Heart right ventricle (tissue), 16 donors: ENCODE data around the gene MAP3K5. TPM values are rescaled to one million over a fixed set of nuclear protein-coding genes. Genes with fewer than 3 reads are reported as not detected.

ENCODE experiments used
- ATAC-seq, 8 donors: fragments of 200-7000 bp; cut with Tn5 transposase; one replicate each; pipeline ENCODE4 v1.9.1; 2020; ENCODE audit warnings: mild to moderate bottlenecking in 8 of 8, moderate library complexity in 8 of 8, moderate number of reproducible peaks in 1 of 8
- DNase-seq, 2 donors: peaks; one replicate each; pipeline ENCODE4 v3.0.0-alpha.2; 2020
- H3K27ac ChIP-seq, 10 donors: fragments of 200-600 bp; sonication (generic) in 2 of 10; one replicate each; pipeline versions ENCODE4 v1.5.0 to v1.8.0; 2020 to 2022; ENCODE audit warnings: mild to moderate bottlenecking in 3 of 10
- H3K27me3 ChIP-seq, 7 donors: fragments of 200-600 bp; one replicate each; pipeline ENCODE4 v1.8.0; 2021 to 2022; ENCODE audit warnings: mild to moderate bottlenecking in 2 of 7
- H3K36me3 ChIP-seq, 9 donors: fragments of 200-600 bp; sonication (generic) in 1 of 9; one replicate each; pipeline versions ENCODE4 v1.5.0 to v1.8.0; 2020 to 2022; ENCODE audit warnings: mild to moderate bottlenecking in 2 of 9
- H3K4me1 ChIP-seq, 9 donors: fragments of 200-600 bp; sonication (generic) in 1 of 9; one replicate each; pipeline versions ENCODE4 v1.5.0 to v1.8.0; 2020 to 2022; ENCODE audit warnings: mild to moderate bottlenecking in 4 of 9
- H3K4me3 ChIP-seq, 10 donors: fragments of 200-600 bp; sonication (generic) in 2 of 10; one replicate each; pipeline versions ENCODE4 v1.5.0 to v1.8.0; 2020 to 2022; ENCODE audit warnings: mild to moderate bottlenecking in 7 of 10, moderate library complexity in 2 of 10
- H3K9me3 ChIP-seq, 11 donors: fragments of 200-600 bp in 10 of 11; sonication (generic) in 2 of 11; one replicate each; pipeline versions ENCODE4 v1.5.0 to v1.8.0; 2013 to 2022; ENCODE audit warnings: mild to moderate bottlenecking in 2 of 11, control low read depth in 1 of 11, moderate library complexity in 1 of 11
- CTCF ChIP-seq, 9 donors: fragments of 200-600 bp; sonication (generic) in 2 of 9; IDR thresholded peaks; one replicate each; pipeline versions ENCODE4 v1.5.0 to v1.8.0; 2021 to 2022; ENCODE audit warnings: antibody characterized with exemption in 9 of 9, mild to moderate bottlenecking in 5 of 9, moderate library complexity in 1 of 9
- WGBS, 2 donors: extraction: QIAGEN DNeasy Blood & Tissue Kit; methylation state at CpG; one replicate each; pipeline ENCODE4 v1.1.7; 2013; ENCODE audit warnings: inconsistent platforms in 1 of 2; 5-methylcytosine and 5-hydroxymethylcytosine counted together
- intact Hi-C, 10 donors: fragments of 100-400 bp; cut with DNase I; formaldehyde crosslinking; loops; one replicate each; pipeline versions ENCODE4 v1.11.1 to v1.14.2; 2022
- polyA plus RNA-seq, 2 donors: library from polyadenylated mRNA; stranded (reverse); fragments of 200-250 nt; gene quantifications; one replicate each; pipeline ENCODE4 v1.2.3, GENCODE V29; 2013
- total RNA-seq, 10 donors: library from RNA; stranded (reverse); fragmentation: NEBNext Ultra II Directional in 3 of 10; extraction: Animal tissue kit (Norgen Biotek cat#: 25700) in 3 of 10; gene quantifications; one replicate each; pipeline versions ENCODE4 v1.2.1 to v1.2.4, GENCODE V29; 2021 to 2023
- donor health status: Arrhythmogenic right ventricular cardiomyopathy.
- donor health status: ischemic (EF 13 %, LVEDD 7.1; RV severe dilation, severe dysfunction).
- donor health status: healthy with polysubstance abuse.
- donor health status: DM: no; HTN: yes; CAD: no.
- donor health status: DM: no; HTN: no; CAD: no.
- donor health status: ischemic (EF 25% LVEDD 6.9; RV normal size, moderate dysfunction).
- donor health status: ischemic (EF 25% LVEDD 5.7; RV mildly dilated, moderate dysfunction).
- donor health status: healthy.
- donor health status: DM: yes; HTN: yes; CAD: no.
- donor health status: Ischemic cardiomyopathy.
- donor health status: ischemic (EF 35%, LVEDD 5.7; RV mildly dilated, moderate dysfunction).
- donor health status: nonischemic (EF 11% LVEDD 7.7; RV severe dilation, severe dysfunction).
- donor health status: DM: yes; HTN: yes; CAD: no.
- donor health status: PGD.
- donor health status: ischemic (EF 29% LVEDD 5.4; RV normal size, mild dysfunction).
- donor health status: nonischemic (EF 23%, LVEDD 6.1; RV moderate dilation, normal function).

Gene MAP3K5
- total and polyA plus RNA-seq, 12 donors = 5.1 to 35.7 (median 27.8) TPM

GRCh38 chr6:136539967-136540652 lies 252.2 kb downstream of the MAP3K5 start:
- intact Hi-C loops = no loop called here
- DNase-seq (no peak), ATAC-seq (no peak)
- H3K27me3 ChIP-seq = no peaks in the 10 kb centered on the region
- no peaks in the 10 kb centered on the region for H3K4me1 ChIP-seq
- H3K36me3 ChIP-seq = no peaks in the 10 kb centered on the region
- 60 to 66% methylated on average over 6 of the region's 6 CpGs for WGBS, 2 donors
- no peak overlapping the region for H3K4me3 ChIP-seq
- no peaks in the 10 kb centered on the region for H3K9me3 ChIP-seq
- no peak overlapping the region for H3K27ac ChIP-seq
- no peak for TF ChIP-seq CTCF (IDR thresholded peaks at IDR 0.05)

- no peak for DNase-seq
- Histone ChIP-seq H3K27me3 (no peaks in the 10 kb centered on the region), H3K4me3 (no peak overlapping the region), H3K9me3 (no peaks in the 10 kb centered on the region), H3K36me3 (no peaks in the 10 kb centered on the region), H3K27ac (no peak overlapping the region), H3K4me1 (no peaks in the 10 kb centered on the region)
- TF ChIP-seq CTCF (IDR thresholded peaks at IDR 0.05) = no peak
- intact Hi-C loops = no loop called here
- 85 to 91% methylated on average over 4 of the region's 4 CpGs for WGBS, 2 donors
- no peak for ATAC-seq
Measured at GRCh38 chr6:136538836-136539235, 253.4 kb downstream of the MAP3K5 start.

- H3K4me1 ChIP-seq = no peaks in the 10 kb centered on the region
- H3K27me3 ChIP-seq = no peaks in the 10 kb centered on the region
- no peak overlapping the region for H3K27ac ChIP-seq
- no peak overlapping the region for H3K4me3 ChIP-seq
- intact Hi-C loops = no loop called here
- no peaks in the 10 kb centered on the region for H3K9me3 ChIP-seq
- WGBS, 2 donors = 90 to 95% methylated on average over 8 of the region's 8 CpGs
- ATAC-seq (no peak), DNase-seq (no peak)
- TF ChIP-seq CTCF (IDR thresholded peaks at IDR 0.05) = no peak
- no peaks in the 10 kb centered on the region for H3K36me3 ChIP-seq
Measured at GRCh38 chr6:136535880-136536650, 256.2 kb downstream of the MAP3K5 start.

- Histone ChIP-seq H3K27me3 (no peaks in the 10 kb centered on the region), H3K9me3 (no peaks in the 10 kb centered on the region), H3K36me3 (no peaks in the 10 kb centered on the region), H3K27ac (no peak overlapping the region), H3K4me1 (no peaks in the 10 kb centered on the region), H3K4me3 (no peak overlapping the region)
- TF ChIP-seq CTCF (IDR thresholded peaks at IDR 0.05) = no peak
- 56 to 66% methylated on average over 5 of the region's 5 CpGs for WGBS, 2 donors
- intact Hi-C loops = no loop called here
- no peak for ATAC-seq
- DNase-seq = no peak
Measured at GRCh38 chr6:136535017-136535765, 257.1 kb downstream of the MAP3K5 start.
